ENCODE results near the gene CENPU. TPM values are rescaled to one million over a fixed set of nuclear protein-coding genes. Genes with fewer than 3 reads are reported as not detected.
A peak's percentile ranks its signal among the peaks of the same experiment; 100 is the strongest.

Gene CENPU
- total and polyA plus RNA-seq, 2 experiments from 2014 or later = 88.3 to 186 TPM

- Histone ChIP-seq H3K9me2 (ENCODE audit: insufficient read depth) (no peaks in the 10 kb centered on the region), H4K20me1 (replicated peaks; ENCODE audit: insufficient read depth) (no peaks in the 10 kb centered on the region), H3K27ac (ENCODE audit: low read depth) (peak overlapping the region; percentile 29; the same call in 1 of the 2 replicates), H3K4me3 (no peak overlapping the region), H3K36me3 (ENCODE audit: insufficient read depth) (no peaks in the 10 kb centered on the region), H3K27me3 (ENCODE audit: insufficient read depth) (no peaks in the 10 kb centered on the region), H2AFZ (no peak overlapping the region), H3K79me2 (replicated peaks; ENCODE audit: insufficient read depth) (no peaks in the 10 kb centered on the region), H3K4me1 (ENCODE audit: insufficient read depth) (peaks cover 12% of the 10 kb centered on the region; the same call in 1 of the 2 replicates), H3F3A (replicated peaks; ENCODE audit: low read depth) (no peaks in the 10 kb centered on the region), H3K4me2 (no peak overlapping the region)
- TF ChIP-seq NANOG (IDR thresholded peaks at IDR 0.05; ENCODE audit: borderline replicate concordance) (no peak), JUNB (IDR thresholded peaks at IDR 0.05; ENCODE audit: unreplicated experiment) (no peak), EZH2phosphoT487 (IDR thresholded peaks at IDR 0.05; ENCODE audit: unreplicated experiment) (no peak), CTCF (conservative IDR thresholded peaks at IDR 0.05; ENCODE audit: low read depth in 2 of 2) (no peak), ETS1 (IDR thresholded peaks at IDR 0.05) (no peak), EZH2 (IDR thresholded peaks at IDR 0.05; ENCODE audit: low read depth, unreplicated experiment) (no peak)
- Mint-ChIP-seq H3K36me3 (ENCODE audit: low read depth) (peaks cover 16% of the 10 kb centered on the region; the same call in 2 of the 3 replicates), H3K4me3 (no peak overlapping the region), H3K27ac (peak overlapping the region; percentile 91), H3K27me3 (ENCODE audit: insufficient read depth, low read depth, poor library complexity) (peaks cover 7% of the 10 kb centered on the region), H3K9me3 (no peaks in the 10 kb centered on the region; the same call in 2 of the 3 replicates), H3K4me1 (peaks cover 20% of the 10 kb centered on the region)
- peak; percentile 53 for DNase-seq (ENCODE audit: low spot score)
- peak; percentile 87 for ATAC-seq
Observed at GRCh38 chr4:184688447-184688846, 45.4 kb downstream of the CENPU start.

GRCh38 chr4:184688005-184688404 lies 45.9 kb downstream of the CENPU start:
- no peak overlapping the region for H3K4me3 ChIP-seq
- no peaks in the 10 kb centered on the region for H3K9me2 ChIP-seq (ENCODE audit: insufficient read depth)
- no peaks in the 10 kb centered on the region for H3K27me3 ChIP-seq (ENCODE audit: insufficient read depth)
- no peaks in the 10 kb centered on the region for H4K20me1 ChIP-seq (replicated peaks; ENCODE audit: insufficient read depth)
- no peak overlapping the region for H3K4me3 Mint-ChIP-seq
- H3K4me1 Mint-ChIP-seq = peaks cover 20% of the 10 kb centered on the region
- no peaks in the 10 kb centered on the region for H3F3A ChIP-seq (replicated peaks; ENCODE audit: low read depth)
- no peak overlapping the region for H2AFZ ChIP-seq
- H3K4me2 ChIP-seq = no peak overlapping the region
- H3K27ac ChIP-seq (ENCODE audit: low read depth) = peak overlapping the region; percentile 29; the same call in 1 of the 2 replicates
- peaks cover 12% of the 10 kb centered on the region; the same call in 1 of the 2 replicates for H3K4me1 ChIP-seq (ENCODE audit: insufficient read depth)
- no peaks in the 10 kb centered on the region; the same call in 2 of the 3 replicates for H3K9me3 Mint-ChIP-seq
- H3K27ac Mint-ChIP-seq = peak overlapping the region; percentile 91
- peaks cover 15% of the 10 kb centered on the region; the same call in 2 of the 3 replicates for H3K36me3 Mint-ChIP-seq (ENCODE audit: low read depth)
- no peak for DNase-seq (ENCODE audit: low spot score)
- H3K36me3 ChIP-seq (ENCODE audit: insufficient read depth) = no peaks in the 10 kb centered on the region
- H3K79me2 ChIP-seq (replicated peaks; ENCODE audit: insufficient read depth) = no peaks in the 10 kb centered on the region
- H3K27me3 Mint-ChIP-seq (ENCODE audit: insufficient read depth, low read depth, poor library complexity) = peaks cover 7% of the 10 kb centered on the region
- ATAC-seq = no peak
- no peak for TF ChIP-seq EZH2phosphoT487 (IDR thresholded peaks at IDR 0.05; ENCODE audit: unreplicated experiment)
- TF ChIP-seq JUNB (IDR thresholded peaks at IDR 0.05; ENCODE audit: unreplicated experiment) = no peak
- no peak for TF ChIP-seq ZNF331 (CRISPR knock-in tag; IDR thresholded peaks at IDR 0.05; ENCODE audit: low read depth)
- no peak for TF ChIP-seq NANOG (IDR thresholded peaks at IDR 0.05; ENCODE audit: borderline replicate concordance)
- TF ChIP-seq POLR2AphosphoS5 (IDR thresholded peaks at IDR 0.05; ENCODE audit: low read depth) = no peak
- TF ChIP-seq ZNF114 (CRISPR knock-in tag; IDR thresholded peaks at IDR 0.05) = no peak
- no peak for TF ChIP-seq ETS1 (IDR thresholded peaks at IDR 0.05)
- TF ChIP-seq REST (IDR thresholded peaks at IDR 0.05; ENCODE audit: unreplicated experiment) = no peak
- no peak for TF ChIP-seq CREB1 (CRISPR knock-in tag; IDR thresholded peaks at IDR 0.05; ENCODE audit: low read depth)
- TF ChIP-seq STAT1 (IDR thresholded peaks at IDR 0.05; ENCODE audit: unreplicated experiment) = no peak
- no peak for TF ChIP-seq EZH2 (IDR thresholded peaks at IDR 0.05; ENCODE audit: low read depth, unreplicated experiment)
- no peak for TF ChIP-seq CTCF (conservative IDR thresholded peaks at IDR 0.05; ENCODE audit: low read depth in 2 of 2)

All from GM23338 (cell line).